HG03558 (cell line): Measurements from ENCODE around the gene NLRC5.
"Not testable (repeated sequence)": the region's sequence is repeated elsewhere in the genome, so short reads cannot be mapped to it uniquely, and the experiment has no call there.

Experiments
- ATAC-seq: cut with Tn5 transposase; IDR thresholded peaks from one replicate; pipeline ENCODE4 v1.9.1; 2021; ENCODE audit warnings: moderate number of reproducible peaks; ENCODE audit not compliant: unreplicated experiment; ENCODE audit errors: extremely low read depth

Gene NLRC5

GRCh38 chr16:56980792-56981724 is 8.3 kb upstream of the NLRC5 start:
- no peak for ATAC-seq

- no peak for ATAC-seq
Measured at GRCh38 chr16:56981729-56982271, 7.6 kb upstream of the NLRC5 start.

- no peak for ATAC-seq
Measured at GRCh38 chr16:56982695-56983094, 6.7 kb upstream of the NLRC5 start.

- no peak for ATAC-seq
Measured at GRCh38 chr16:56983211-56983751, 6.1 kb upstream of the NLRC5 start.

GRCh38 chr16:56984639-56985038 is 4.7 kb upstream of the NLRC5 start:
- ATAC-seq: no peak

GRCh38 chr16:56985288-56985961 is 3.9 kb upstream of the NLRC5 start:
- no peak for ATAC-seq

- ATAC-seq: no peak
Measured at GRCh38 chr16:56985962-56986360, 3.4 kb upstream of the NLRC5 start.

GRCh38 chr16:56986361-56986760 is 3.0 kb upstream of the NLRC5 start:
- no peak for ATAC-seq

- ATAC-seq: not testable (repeated sequence)
Measured at GRCh38 chr16:56986908-56987307, 2.4 kb upstream of the NLRC5 start.

GRCh38 chr16:56987692-56988091 is 1.7 kb upstream of the NLRC5 start:
- no peak for ATAC-seq

- ATAC-seq: no peak
Measured at GRCh38 chr16:56988161-56988947, 1.0 kb upstream of the NLRC5 start.

GRCh38 chr16:56989988-56990387 is 631 bp downstream of the NLRC5 start:
- ATAC-seq: no peak

- ATAC-seq: no peak
Measured at GRCh38 chr16:56990407-56991286, 1.3 kb downstream of the NLRC5 start.

GRCh38 chr16:56992431-56992830 is 3.1 kb downstream of the NLRC5 start:
- ATAC-seq: not testable (repeated sequence)

GRCh38 chr16:56993204-56993603 is 3.8 kb downstream of the NLRC5 start:
- no peak for ATAC-seq

- ATAC-seq: no peak
Measured at GRCh38 chr16:56994311-56994710, 5.0 kb downstream of the NLRC5 start.

GRCh38 chr16:56995136-56995805 is 5.9 kb downstream of the NLRC5 start:
- ATAC-seq: no peak

GRCh38 chr16:56997264-56997663 is 7.9 kb downstream of the NLRC5 start:
- no peak for ATAC-seq

- ATAC-seq: no peak
Measured at GRCh38 chr16:56997931-56998330, 8.6 kb downstream of the NLRC5 start.
